DMS153 (cell line): ENCODE results near the gene ST7.
A peak's percentile ranks its signal among the peaks of the same experiment; 100 is the strongest.

Source experiments
- DNase-seq: peaks from one replicate; lab custom pipeline; 2025; lab: John Stamatoyannopoulos, UW

ST7 gene

GRCh38 chr7:117067340-117067739 lies 114.0 kb downstream of the ST7 start:
- DNase-seq, result no peak

DNA sequence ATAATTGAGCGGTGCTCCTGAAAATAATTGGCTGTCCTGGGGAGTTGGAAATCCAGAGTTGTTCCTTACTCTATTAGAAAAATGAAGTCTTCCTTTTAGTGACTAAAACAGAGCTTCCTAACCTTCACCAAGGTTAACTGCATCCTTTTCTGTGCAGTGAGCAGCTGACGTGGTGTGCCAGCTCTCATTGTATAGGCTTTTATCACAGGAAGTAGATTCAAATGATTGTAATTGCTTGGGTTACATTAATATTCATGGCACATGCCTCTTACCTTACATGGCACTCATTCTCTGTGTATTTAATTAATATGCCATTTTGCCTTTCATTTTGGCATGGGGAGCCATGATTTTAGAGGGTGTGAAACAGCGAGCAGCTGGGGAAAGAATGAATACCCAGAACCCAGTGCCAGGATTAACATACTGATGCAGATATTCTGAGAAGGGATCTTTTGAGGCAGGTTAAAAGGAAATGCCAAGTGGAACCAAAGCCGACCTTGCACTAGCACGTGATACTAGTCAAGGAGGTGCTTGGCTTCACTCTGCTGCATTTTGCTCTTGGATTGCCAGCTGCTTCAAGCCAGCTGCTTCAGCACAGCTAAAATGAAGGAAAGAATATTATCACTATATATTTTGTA lies 115.3 kb downstream of the ST7 start:
- DNase-seq, result peak; percentile 80

GRCh38 chr7:117069379-117069778 lies 116.1 kb downstream of the ST7 start:
- DNase-seq, result no peak

DNA sequence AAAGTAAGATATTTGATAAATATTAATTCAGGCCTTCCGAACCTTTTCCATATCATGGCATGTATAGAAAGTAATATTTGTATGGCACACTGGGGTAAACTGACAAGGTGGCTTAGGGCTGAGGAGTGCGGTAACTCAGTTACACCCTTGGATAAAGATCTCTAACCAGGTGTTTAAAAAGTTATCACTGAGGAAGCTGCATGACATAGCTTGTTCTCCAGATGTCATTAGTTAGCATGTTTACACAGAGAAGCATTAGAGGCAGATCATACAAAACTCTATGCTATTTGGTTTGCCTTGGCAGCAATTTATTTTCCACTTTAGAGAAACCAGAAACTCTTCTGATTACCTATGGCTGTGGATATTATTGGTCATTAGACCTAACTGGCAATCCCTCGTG lies 118.2 kb downstream of the ST7 start:
- peak; percentile 78 for DNase-seq

GRCh38 chr7:117072620-117073118 lies 119.4 kb downstream of the ST7 start:
- DNase-seq, result peak; percentile 74

- no peak for DNase-seq
Measured at GRCh38 chr7:117074378-117074777, 121.1 kb downstream of the ST7 start.

- DNase-seq, result no peak
Measured at GRCh38 chr7:117075934-117076333, 122.6 kb downstream of the ST7 start.

GRCh38 chr7:117076426-117076943 lies 123.2 kb downstream of the ST7 start:
- DNase-seq, result no peak

DNA sequence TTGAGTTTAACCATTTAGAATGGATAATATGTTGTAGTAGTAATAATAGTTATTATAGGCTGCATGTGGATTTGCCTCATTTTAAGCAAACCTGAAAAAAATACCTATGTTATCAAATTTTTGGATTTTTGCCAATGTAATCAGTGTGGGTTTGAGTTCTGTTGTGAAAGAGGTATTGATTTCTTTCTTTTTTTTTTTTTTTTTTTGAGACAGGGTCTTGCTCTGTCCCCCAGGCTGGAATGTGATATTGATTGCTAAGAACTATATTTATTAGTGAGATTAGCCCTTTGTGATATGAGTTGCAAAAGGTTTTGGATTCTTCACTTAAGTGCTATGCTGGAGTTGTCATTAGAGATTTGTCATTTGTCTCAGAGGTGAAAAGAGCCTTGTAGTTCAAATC lies 124.4 kb downstream of the ST7 start:
- no peak for DNase-seq

GRCh38 chr7:117082647-117083046 lies 129.3 kb downstream of the ST7 start:
- no peak for DNase-seq

DNA sequence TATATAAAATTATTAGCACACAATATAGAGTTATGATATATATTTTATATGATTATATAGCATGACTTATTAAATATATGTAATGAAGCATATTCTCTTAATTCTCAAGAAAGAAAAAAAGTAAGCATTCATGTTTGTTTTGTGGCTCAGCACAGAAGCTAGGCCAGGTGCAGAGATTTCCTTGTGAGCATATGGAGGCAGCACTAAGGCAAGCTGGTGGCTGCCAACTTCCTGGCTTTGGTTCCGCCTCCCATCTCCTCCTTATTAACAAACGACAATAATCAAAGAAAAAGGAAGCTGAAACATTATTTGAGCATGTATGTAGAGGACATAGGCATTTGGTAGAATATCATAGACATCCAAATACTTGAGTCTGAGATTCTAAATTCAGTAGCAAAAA lies 130.3 kb downstream of the ST7 start:
- DNase-seq, result no peak

- no peak for DNase-seq
Measured at GRCh38 chr7:117084286-117084685, 131.0 kb downstream of the ST7 start.

GRCh38 chr7:117085275-117085674 lies 132.0 kb downstream of the ST7 start:
- DNase-seq, result peak; percentile 40

DNA sequence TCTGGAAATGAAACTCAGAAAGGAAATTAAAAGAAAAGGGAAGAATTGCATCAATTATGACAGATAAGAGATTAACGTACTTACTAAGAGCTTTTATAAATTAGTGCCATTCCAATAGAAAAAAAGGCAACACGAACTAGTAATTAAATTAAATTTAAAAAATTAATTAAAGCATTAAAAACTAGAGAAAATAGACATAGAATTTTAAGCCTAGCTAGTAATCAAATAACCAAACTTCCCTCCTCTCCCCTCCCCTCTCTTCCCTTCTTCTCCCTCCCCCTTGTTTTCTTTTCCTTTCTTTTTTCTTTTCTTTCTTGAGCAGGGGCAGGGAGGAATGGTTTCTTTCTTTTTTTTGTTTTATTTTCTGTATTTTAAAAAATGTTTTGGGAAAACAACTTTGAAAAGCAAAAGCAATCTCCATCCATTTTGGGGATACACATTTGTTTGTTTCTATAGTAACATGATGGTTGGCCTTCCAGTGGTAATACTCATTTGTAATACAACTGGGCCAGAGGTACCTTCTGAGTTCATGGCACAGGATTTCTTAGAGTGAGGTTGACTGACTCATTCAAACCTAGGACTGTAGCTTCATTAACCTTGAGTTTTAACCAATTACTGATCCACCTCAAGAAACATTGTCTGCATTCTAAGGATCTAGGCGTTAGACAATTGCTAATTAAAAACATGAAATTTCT lies 132.6 kb downstream of the ST7 start:
- no peak for DNase-seq

GRCh38 chr7:117086788-117087187 lies 133.5 kb downstream of the ST7 start:
- DNase-seq, result no peak

DNA sequence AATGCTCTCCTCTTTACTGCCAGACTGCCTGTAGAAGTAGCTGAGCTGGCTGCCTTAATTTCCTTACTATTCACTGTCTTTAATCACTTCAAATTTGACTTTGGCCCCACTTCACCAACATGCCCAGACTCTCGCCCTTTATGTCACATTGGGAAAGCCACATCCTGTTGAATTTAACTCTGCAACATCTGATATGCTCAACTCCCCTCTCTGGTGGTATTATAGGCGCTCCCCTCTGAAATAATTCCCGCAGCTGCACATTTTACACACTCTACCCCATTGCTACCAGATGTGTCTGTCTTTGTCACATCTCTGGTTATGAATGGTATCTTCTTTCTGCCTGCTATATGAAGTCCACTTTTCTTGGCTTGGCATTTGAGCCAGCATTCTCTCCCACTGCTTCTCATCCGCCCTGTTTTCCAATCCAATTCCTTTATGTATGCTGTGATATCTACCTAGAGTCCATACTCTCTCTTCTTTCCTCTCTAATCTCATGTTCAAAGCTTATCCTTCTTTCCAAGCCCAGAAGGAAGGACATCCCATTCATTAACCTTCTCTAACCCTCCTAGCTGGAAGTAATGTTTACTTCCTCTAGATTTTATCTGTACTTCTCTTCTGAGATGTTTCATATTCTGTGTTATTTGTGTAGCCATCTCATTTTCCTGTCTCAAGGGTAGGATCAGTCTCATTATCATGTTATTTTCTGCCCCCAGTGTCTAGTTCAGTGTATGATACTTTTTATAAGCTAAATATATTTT lies 134.5 kb downstream of the ST7 start:
- DNase-seq, result no peak

DNA sequence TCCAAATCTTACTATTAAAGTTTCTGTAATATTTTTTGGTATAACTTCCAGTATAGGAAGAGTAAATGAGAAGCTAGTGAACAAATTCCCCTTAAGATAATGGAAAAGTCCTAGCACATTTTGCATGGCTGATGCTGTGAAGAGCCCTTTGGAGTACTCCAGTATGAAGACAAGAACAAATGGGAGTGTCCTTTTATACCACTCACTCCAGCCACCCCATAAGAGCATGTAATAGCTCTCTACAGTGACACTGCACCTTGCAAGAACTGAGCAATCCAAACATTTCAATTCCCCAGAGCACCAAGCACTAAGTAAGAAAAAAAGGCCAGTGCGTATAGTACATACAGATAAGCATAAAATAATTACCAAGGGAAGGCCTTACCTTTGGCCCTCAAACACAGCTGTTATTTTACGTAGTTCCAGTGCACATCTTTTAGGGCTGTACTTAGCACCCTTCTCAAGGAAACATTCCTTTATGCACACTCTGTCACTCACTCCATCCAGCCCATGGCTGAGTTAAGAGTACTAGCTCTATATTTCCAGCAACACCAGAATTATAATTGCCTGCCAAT lies 135.4 kb downstream of the ST7 start:
- DNase-seq, result peak; percentile 5

DNA sequence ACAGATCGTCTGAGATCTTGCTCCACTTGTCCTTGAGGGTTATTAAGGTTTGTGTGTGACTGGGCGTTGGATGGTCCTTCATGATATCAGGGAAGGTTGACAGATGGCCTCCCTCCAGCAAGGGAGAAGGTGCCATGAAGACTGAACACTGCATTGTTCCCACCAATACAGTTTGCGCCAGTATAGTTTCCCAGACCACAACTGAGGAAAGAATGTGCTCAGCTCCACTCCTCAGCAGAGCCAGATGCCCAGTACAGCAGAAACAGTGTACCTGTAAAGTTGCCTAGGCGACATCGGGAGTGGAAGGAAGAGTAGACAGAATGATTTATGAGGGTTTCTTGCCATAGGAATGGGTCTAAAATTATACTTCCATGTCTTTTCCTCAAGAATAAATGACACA lies 137.5 kb downstream of the ST7 start:
- peak; percentile 15 for DNase-seq

DNA sequence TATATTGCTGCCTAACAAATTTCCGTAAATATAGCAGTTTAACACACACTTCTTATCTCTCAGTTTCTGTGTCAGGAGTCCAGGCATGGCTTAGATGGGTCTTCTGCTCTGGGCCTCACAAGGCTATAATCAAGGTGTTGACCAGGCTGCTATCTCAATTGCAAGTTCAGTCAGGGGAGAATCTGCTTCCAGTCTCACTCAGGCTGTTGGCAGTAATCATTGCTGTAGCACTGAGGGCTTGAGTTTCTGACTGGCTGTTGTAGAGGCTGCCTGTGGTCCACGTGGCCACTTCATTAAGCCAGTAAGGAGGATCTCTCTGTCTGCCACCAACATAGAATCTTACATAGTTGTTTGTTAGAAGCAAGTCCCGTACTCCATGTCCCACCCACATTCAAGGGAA lies 138.4 kb downstream of the ST7 start:
- no peak for DNase-seq

GRCh38 chr7:117092785-117093184 lies 139.5 kb downstream of the ST7 start:
- no peak for DNase-seq

GRCh38 chr7:117094457-117094856 lies 141.2 kb downstream of the ST7 start:
- DNase-seq, result no peak

GRCh38 chr7:117095055-117095454 lies 141.8 kb downstream of the ST7 start:
- no peak for DNase-seq
